Activated T-helper 2 cell treated with anti-CD3 and anti-CD28 coated beads, Interferon-gamma antibody, Interleukin-2, Interleukin-4, amounts not matched to agents 10 μg/mL and 5 μg/mL and 100 μg/mL, durations not matched to agents 14 hours and 24 hours and 36 hours (primary cell): ENCODE data around the gene CCR5. TPM values are rescaled to one million over a fixed set of nuclear protein-coding genes. Genes with fewer than 3 reads are reported as not detected.

Source experiments
- DNase-seq: peaks from one replicate; pipeline ENCODE4 v3.0.0; 2021; ENCODE audit warnings: low spot score
- H3K27ac Mint-ChIP-seq: one replicate; pipeline ENCODE4 v1.8.0; 2021; ENCODE audit warnings: mixed read lengths
- H3K27me3 Mint-ChIP-seq: one replicate; pipeline ENCODE4 v1.8.0; 2021; ENCODE audit warnings: low read depth, mixed read lengths
- H3K36me3 Mint-ChIP-seq: one replicate; pipeline ENCODE4 v1.8.0; 2021; ENCODE audit warnings: low read depth, mixed read lengths
- H3K4me1 Mint-ChIP-seq: one replicate; pipeline ENCODE4 v1.8.0; 2021; ENCODE audit warnings: low read depth, mixed read lengths
- H3K4me3 Mint-ChIP-seq: one replicate; pipeline ENCODE4 v1.8.0; 2021; ENCODE audit warnings: low read depth, mild to moderate bottlenecking, moderate library complexity, mixed read lengths
- H3K9me3 Mint-ChIP-seq: one replicate; pipeline ENCODE4 v1.8.0; 2021; ENCODE audit warnings: mixed read lengths
- intact Hi-C: fragments of 100-400 bp; cut with micrococcal nuclease; formaldehyde crosslinking; loops from one replicate; pipeline ENCODE4 v1.15.1; 2023
- total RNA-seq: library from RNA; stranded (reverse); gene quantifications from 2 replicates; pipeline ENCODE4 v1.2.3, GENCODE V29; 2022

CCR5 gene
- total RNA-seq, 1 donor from 2014 or later = 0.30 TPM

- peaks cover 14% of the 10 kb centered on the region for H3K27me3 Mint-ChIP-seq
- DNase-seq = peak; percentile 32
- H3K4me3 Mint-ChIP-seq = peak within 1 kb of the TSS; percentile 73
- intact Hi-C loops = no loop called here
- H3K27ac Mint-ChIP-seq = peak within 1 kb of the TSS; percentile 80
- H3K9me3 Mint-ChIP-seq = no peaks in the 10 kb centered on the region
- no peaks in the 10 kb centered on the region for H3K36me3 Mint-ChIP-seq
- H3K4me1 Mint-ChIP-seq = peaks cover 27% of the 10 kb centered on the region
Observed at GRCh38 chr3:46406788-46407611, 36.3 kb downstream of the CCR5 start, which contains the start of the genes CCR5AS and CCRL2. Gene CCR5AS, minus strand, starts transcription at chr3:46407066. Gene CCRL2, plus strand, starts transcription at chr3:46407259. Its CDS starts 821 bp downstream, at chr3:46408080.

GRCh38 chr3:46407970-46408369, 37.2 kb downstream of the CCR5 start:
- Mint-ChIP-seq H3K27me3 (peaks cover 19% of the 10 kb centered on the region), H3K27ac (peak overlapping the region; percentile 21), H3K4me3 (peak overlapping the region; percentile 37), H3K9me3 (no peaks in the 10 kb centered on the region), H3K4me1 (peaks cover 27% of the 10 kb centered on the region), H3K36me3 (no peaks in the 10 kb centered on the region)
- intact Hi-C loops = no loop called here
- no peak for DNase-seq

DNA sequence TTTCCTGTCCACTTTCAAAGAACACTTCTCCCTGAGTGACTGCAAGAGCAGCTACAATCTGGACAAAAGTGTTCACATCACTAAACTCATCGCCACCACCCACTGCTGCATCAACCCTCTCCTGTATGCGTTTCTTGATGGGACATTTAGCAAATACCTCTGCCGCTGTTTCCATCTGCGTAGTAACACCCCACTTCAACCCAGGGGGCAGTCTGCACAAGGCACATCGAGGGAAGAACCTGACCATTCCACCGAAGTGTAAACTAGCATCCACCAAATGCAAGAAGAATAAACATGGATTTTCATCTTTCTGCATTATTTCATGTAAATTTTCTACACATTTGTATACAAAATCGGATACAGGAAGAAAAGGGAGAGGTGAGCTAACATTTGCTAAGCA, 38.1 kb downstream of the CCR5 start:
- no peaks in the 10 kb centered on the region for H3K9me3 Mint-ChIP-seq
- no peak overlapping the region for H3K27ac Mint-ChIP-seq
- no peaks in the 10 kb centered on the region for H3K36me3 Mint-ChIP-seq
- H3K27me3 Mint-ChIP-seq = peaks cover 13% of the 10 kb centered on the region
- intact Hi-C loops = no loop called here
- peaks cover 27% of the 10 kb centered on the region for H3K4me1 Mint-ChIP-seq
- no peak for DNase-seq
- no peak overlapping the region for H3K4me3 Mint-ChIP-seq

GRCh38 chr3:46409739-46410489, 39.2 kb downstream of the CCR5 start:
- Mint-ChIP-seq H3K4me1 (peaks cover 27% of the 10 kb centered on the region), H3K4me3 (no peak overlapping the region), H3K27ac (no peak overlapping the region), H3K27me3 (peaks cover 16% of the 10 kb centered on the region), H3K36me3 (no peaks in the 10 kb centered on the region), H3K9me3 (no peaks in the 10 kb centered on the region)
- intact Hi-C loops = no loop called here
- DNase-seq = no peak

GRCh38 chr3:46410669-46411068, 39.9 kb downstream of the CCR5 start:
- Mint-ChIP-seq H3K27me3 (peaks cover 18% of the 10 kb centered on the region), H3K4me1 (peaks cover 27% of the 10 kb centered on the region)
- intact Hi-C loops = no loop called here

GRCh38 chr3:46411271-46411670, 40.5 kb downstream of the CCR5 start:
- Mint-ChIP-seq H3K4me3 (no peak overlapping the region), H3K27ac (no peak overlapping the region), H3K9me3 (no peaks in the 10 kb centered on the region), H3K36me3 (no peaks in the 10 kb centered on the region), H3K27me3 (peaks cover 18% of the 10 kb centered on the region), H3K4me1 (peaks cover 28% of the 10 kb centered on the region)
- DNase-seq = no peak
- intact Hi-C loops = no loop called here

More at GRCh38 chr3:46410669-46411068, 39.9 kb downstream of the CCR5 start:
- Mint-ChIP-seq H3K27ac (no peak overlapping the region), H3K9me3 (no peaks in the 10 kb centered on the region), H3K4me3 (no peak overlapping the region), H3K36me3 (no peaks in the 10 kb centered on the region)
- no peak for DNase-seq

DNA sequence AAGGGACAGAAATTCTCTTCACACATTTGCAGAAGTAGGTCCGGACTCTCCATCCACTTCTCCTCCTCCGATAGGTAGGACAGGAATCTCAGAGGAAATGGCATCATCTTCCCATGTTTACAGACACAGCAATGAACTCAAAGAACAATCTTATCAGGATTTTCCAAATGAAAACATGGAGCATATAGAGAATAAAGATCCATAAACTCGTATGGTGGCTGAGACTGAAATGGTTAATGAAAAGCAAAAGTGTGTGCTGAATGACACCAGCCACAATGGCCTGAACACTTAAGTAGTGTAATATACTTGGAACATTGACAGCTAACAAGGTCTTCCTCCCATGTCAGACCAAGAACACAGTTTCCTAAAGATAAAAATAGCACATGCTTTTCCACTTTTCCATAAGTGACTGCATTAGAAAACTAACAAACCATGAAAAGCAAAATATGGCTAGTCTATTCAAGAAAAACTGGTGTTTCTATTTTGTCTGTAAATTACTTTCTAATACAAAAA, 42.1 kb downstream of the CCR5 start:
- H3K9me3 Mint-ChIP-seq = no peaks in the 10 kb centered on the region
- H3K4me3 Mint-ChIP-seq = no peak overlapping the region
- H3K4me1 Mint-ChIP-seq = peaks cover 17% of the 10 kb centered on the region
- DNase-seq = no peak
- no peak overlapping the region for H3K27ac Mint-ChIP-seq
- intact Hi-C loops = no loop called here
- peaks cover 18% of the 10 kb centered on the region for H3K27me3 Mint-ChIP-seq
- H3K36me3 Mint-ChIP-seq = no peaks in the 10 kb centered on the region

- peaks cover 18% of the 10 kb centered on the region for H3K27me3 Mint-ChIP-seq
Observed at GRCh38 chr3:46413951-46414350, 43.2 kb downstream of the CCR5 start.

DNA sequence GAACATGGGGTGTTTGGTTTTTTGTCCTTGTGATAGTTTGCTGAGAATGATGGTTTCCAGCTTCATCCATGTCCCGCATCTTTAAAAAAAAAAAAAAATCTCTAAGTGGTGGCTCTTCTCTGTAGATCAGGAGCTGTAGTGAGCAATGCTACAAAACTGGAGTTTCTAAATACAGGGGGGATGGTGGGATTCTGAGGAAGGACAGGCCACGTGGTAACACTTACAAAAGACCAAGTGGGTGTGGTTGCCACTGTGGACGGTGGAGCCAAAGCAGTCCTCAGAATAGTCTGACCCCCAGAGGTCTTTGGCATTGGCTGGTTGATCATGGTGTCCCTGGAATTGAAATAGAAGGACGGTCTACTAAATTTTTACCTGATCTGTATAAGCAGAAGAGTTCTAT, 44.0 kb downstream of the CCR5 start:
- H3K27me3 Mint-ChIP-seq = peaks cover 18% of the 10 kb centered on the region
- intact Hi-C loops = no loop called here
- H3K4me1 Mint-ChIP-seq = peaks cover 5% of the 10 kb centered on the region
- no peak for DNase-seq
- no peak overlapping the region for H3K27ac Mint-ChIP-seq
- no peaks in the 10 kb centered on the region for H3K9me3 Mint-ChIP-seq
- H3K36me3 Mint-ChIP-seq = no peaks in the 10 kb centered on the region
- H3K4me3 Mint-ChIP-seq = no peak overlapping the region

More at GRCh38 chr3:46413951-46414350, 43.2 kb downstream of the CCR5 start:
- no peak for DNase-seq
- Mint-ChIP-seq H3K4me1 (peaks cover 9% of the 10 kb centered on the region), H3K36me3 (no peaks in the 10 kb centered on the region), H3K4me3 (no peak overlapping the region), H3K9me3 (no peaks in the 10 kb centered on the region), H3K27ac (no peak overlapping the region)
- intact Hi-C loops = no loop called here

DNA sequence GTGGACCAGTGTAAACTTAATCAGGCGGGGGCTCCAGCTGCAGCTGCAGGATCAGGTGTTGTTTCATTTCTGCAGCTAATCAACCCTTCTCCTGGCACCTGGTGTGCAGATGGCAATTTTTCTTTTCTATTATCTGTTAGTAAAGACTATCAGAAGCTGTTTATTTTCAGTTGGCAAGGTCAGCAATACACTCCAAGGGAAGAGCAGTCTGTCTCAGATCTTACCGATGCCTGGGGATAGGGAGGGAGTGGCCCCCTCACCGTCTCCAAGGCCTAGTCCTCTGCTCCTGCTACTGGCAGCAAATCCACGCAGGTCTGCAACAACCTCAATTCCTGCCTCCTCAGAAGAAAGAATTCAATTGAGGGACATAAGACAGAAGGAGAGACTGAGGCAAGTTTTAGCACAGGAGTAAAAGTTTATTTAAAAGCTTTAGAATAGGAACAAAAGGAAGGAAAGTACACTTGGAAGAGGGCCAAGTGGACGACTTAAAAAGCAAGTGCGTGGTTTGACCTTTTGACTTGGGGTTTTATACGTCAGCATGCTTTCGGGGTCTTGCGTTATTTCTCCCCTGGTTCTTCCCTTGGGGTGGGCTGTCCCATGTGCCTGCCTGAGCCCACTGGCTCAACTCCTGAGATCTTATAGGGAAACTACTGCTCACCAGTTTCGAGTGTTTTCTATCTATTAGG, 45.5 kb downstream of the CCR5 start:
- Mint-ChIP-seq H3K36me3 (no peaks in the 10 kb centered on the region), H3K27me3 (peaks cover 13% of the 10 kb centered on the region)
- intact Hi-C loops = no loop called here

GRCh38 chr3:46416811-46417510, 46.2 kb downstream of the CCR5 start:
- DNase-seq = no peak
- Mint-ChIP-seq H3K4me1 (peaks cover 1% of the 10 kb centered on the region), H3K27me3 (peaks cover 13% of the 10 kb centered on the region), H3K36me3 (no peaks in the 10 kb centered on the region), H3K4me3 (no peak overlapping the region), H3K9me3 (no peaks in the 10 kb centered on the region), H3K27ac (no peak overlapping the region)
- intact Hi-C loops = no loop called here

More for the DNA sequence above, 45.5 kb downstream of the CCR5 start:
- Mint-ChIP-seq H3K4me1 (peaks cover 1% of the 10 kb centered on the region), H3K27ac (no peak overlapping the region), H3K4me3 (no peak overlapping the region), H3K9me3 (no peaks in the 10 kb centered on the region)
- DNase-seq = no peak
